Mucosa of descending colon (tissue), 3 donors: Measurements from ENCODE around the gene ARMC8. TPM values are rescaled to one million over a fixed set of nuclear protein-coding genes. Genes with fewer than 3 reads are reported as not detected.
A peak's percentile ranks its signal among the peaks of the same experiment; 100 is the strongest.

Experiments
- ATAC-seq: fragments of 200-7000 bp; cut with Tn5 transposase; one replicate; pipeline ENCODE4 v1.9.1; 2020; ENCODE audit warnings: mild to moderate bottlenecking, moderate library complexity
- DNase-seq, 3 donors: peaks; one replicate each; pipeline ENCODE4 v3.0.0-alpha.2; 2020
- H3K36me3 ChIP-seq: fragments of 200-600 bp; one replicate; pipeline ENCODE4 v1.8.0; 2021; ENCODE audit warnings: low read depth, mild to moderate bottlenecking
- H3K4me1 ChIP-seq: fragments of 200-600 bp; one replicate; pipeline ENCODE4 v1.8.0; 2021; ENCODE audit warnings: low read depth, mild to moderate bottlenecking
- H3K4me3 ChIP-seq: fragments of 200-600 bp; one replicate; pipeline ENCODE4 v1.8.0; 2021; ENCODE audit warnings: mild to moderate bottlenecking
- H3K9me3 ChIP-seq: fragments of 200-600 bp; one replicate; pipeline ENCODE4 v1.8.0; 2021; ENCODE audit warnings: mild to moderate bottlenecking
- CTCF ChIP-seq: fragments of 200-600 bp; IDR thresholded peaks from one replicate; pipeline ENCODE4 v1.8.0; 2022; ENCODE audit warnings: antibody characterized with exemption, mild to moderate bottlenecking
- intact Hi-C, 2 donors: fragments of 100-400 bp; cut with DNase I in 1 of 2; cut with micrococcal nuclease in 1 of 2; formaldehyde crosslinking; loops; one replicate each; pipeline versions ENCODE4 v1.11.0 to v1.11.1; 2022; cut with DNase I, micrococcal nuclease
- total RNA-seq, 3 donors: library from RNA; stranded (reverse); fragmentation: NEBNext Ultra II Directional in 2 of 3; extraction: Animal tissue kit (Norgen Biotek cat#: 25700) in 2 of 3; gene quantifications; one replicate each; pipeline versions ENCODE4 v1.2.1 to v1.2.4, GENCODE V29; 2021 to 2023
- donor health status: DM: no; HTN: no; CAD: no; lungs with moderate emphysema.
- donor health status: DM: no; HTN: no; CAD: no.
- donor health status: DM: no; HTN: yes; CAD: no.

ARMC8 gene
- total RNA-seq, 3 donors from 2014 or later, result 33.5 to 50.7 (median 48.0) TPM

GRCh38 chr3:138148503-138148902 lies 38.6 kb upstream of the ARMC8 start:
- H3K4me3 ChIP-seq, result no peak overlapping the region
- intact Hi-C loops, result no loop called here
- ATAC-seq (no peak), DNase-seq (no peak)
- H3K36me3 ChIP-seq, result no peaks in the 10 kb centered on the region
- no peaks in the 10 kb centered on the region for H3K9me3 ChIP-seq
- no peaks in the 10 kb centered on the region for H3K4me1 ChIP-seq
- TF ChIP-seq CTCF, result no peak

- intact Hi-C loops, result no loop called here
- ATAC-seq, result no peak
- H3K36me3 ChIP-seq, result no peaks in the 10 kb centered on the region
- no peak for TF ChIP-seq CTCF
- DNase-seq, result no peak
- H3K4me1 ChIP-seq, result no peaks in the 10 kb centered on the region
- no peaks in the 10 kb centered on the region for H3K9me3 ChIP-seq
- H3K4me3 ChIP-seq, result no peak overlapping the region
Observed at GRCh38 chr3:138154534-138154933, 32.6 kb upstream of the ARMC8 start.

- intact Hi-C loops, result no loop called here
- H3K36me3 ChIP-seq, result no peaks in the 10 kb centered on the region
- DNase-seq, result no peak
- ATAC-seq, result no peak
- no peaks in the 10 kb centered on the region for H3K9me3 ChIP-seq
- H3K4me3 ChIP-seq, result no peak overlapping the region
- TF ChIP-seq CTCF, result no peak
- no peaks in the 10 kb centered on the region for H3K4me1 ChIP-seq
Observed at GRCh38 chr3:138157743-138158142, 29.4 kb upstream of the ARMC8 start.

GRCh38 chr3:138165061-138165460 lies 22.0 kb upstream of the ARMC8 start:
- ATAC-seq, result no peak
- Histone ChIP-seq H3K4me3 (no peak overlapping the region), H3K4me1 (no peaks in the 10 kb centered on the region), H3K9me3 (no peaks in the 10 kb centered on the region), H3K36me3 (no peaks in the 10 kb centered on the region)
- intact Hi-C loops, result no loop called here
- no peak for TF ChIP-seq CTCF
- no peak for DNase-seq

GRCh38 chr3:138172625-138173024 lies 14.5 kb upstream of the ARMC8 start:
- ATAC-seq (no peak), DNase-seq (no peak)
- intact Hi-C loops, result no loop called here
- no peaks in the 10 kb centered on the region for H3K36me3 ChIP-seq
- H3K4me1 ChIP-seq, result peaks cover 11% of the 10 kb centered on the region
- TF ChIP-seq CTCF, result no peak
- no peaks in the 10 kb centered on the region for H3K9me3 ChIP-seq
- H3K4me3 ChIP-seq, result no peak overlapping the region

- DNase-seq (no peak), ATAC-seq (peak; percentile 6)
- Histone ChIP-seq H3K4me3 (peak overlapping the region; percentile 58), H3K9me3 (no peaks in the 10 kb centered on the region), H3K4me1 (peaks cover 11% of the 10 kb centered on the region), H3K36me3 (no peaks in the 10 kb centered on the region)
- TF ChIP-seq CTCF, result no peak
- intact Hi-C loops, result no loop called here
Observed at GRCh38 chr3:138173769-138174420, 13.2 kb upstream of the ARMC8 start.
